SIG-M5 (cell line): Measurements from ENCODE around the gene VSIR.

ENCODE experiments used
- DNase-seq: peaks from one replicate; lab custom pipeline; 2025; lab: John Stamatoyannopoulos, UW

The VSIR gene

DNA sequence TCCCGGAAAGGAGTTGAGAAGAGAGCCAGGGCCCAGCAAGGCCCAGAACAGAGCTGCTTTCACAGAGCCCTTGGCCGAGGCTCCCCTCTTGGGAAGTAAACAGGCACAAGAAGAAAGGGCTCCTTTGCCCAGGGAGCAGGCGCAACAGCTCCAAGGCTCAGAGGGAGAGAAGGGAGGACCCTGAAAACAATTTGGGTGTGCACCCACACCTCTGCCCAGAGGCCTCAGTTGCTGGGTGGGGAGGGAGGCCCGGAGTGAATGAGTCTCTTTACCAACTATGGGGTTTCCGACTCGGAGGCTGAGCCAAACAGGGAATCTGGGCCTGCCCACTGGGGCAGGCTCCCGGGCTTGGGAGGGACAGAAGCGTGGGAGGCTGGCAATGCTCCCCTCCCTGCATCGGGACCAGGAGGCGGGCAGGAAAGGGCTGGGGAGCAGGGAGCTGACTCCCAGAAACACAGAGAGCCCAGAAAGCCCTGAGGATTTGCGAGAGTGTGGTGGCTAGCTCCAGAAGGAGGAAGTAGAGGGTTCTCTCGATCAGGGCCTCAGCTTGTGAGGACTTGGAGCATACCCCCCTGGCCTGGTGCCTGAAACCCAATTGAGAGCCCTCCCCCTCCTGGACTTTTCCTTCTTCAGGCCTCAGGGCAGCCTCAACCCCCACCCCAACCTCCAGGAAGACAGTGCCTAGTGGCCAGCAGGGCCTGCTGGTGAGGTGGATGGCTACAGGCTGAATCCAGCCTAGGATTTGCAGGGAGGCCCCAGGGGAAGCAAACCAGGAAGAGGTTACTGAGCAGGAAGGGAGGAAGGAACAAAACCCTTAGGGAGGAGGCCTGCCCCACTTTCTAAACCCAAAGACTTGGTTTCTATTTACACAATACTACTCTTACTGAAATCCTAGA, 59.9 kb downstream of the VSIR start:
- peak; percentile 54 for DNase-seq

DNA sequence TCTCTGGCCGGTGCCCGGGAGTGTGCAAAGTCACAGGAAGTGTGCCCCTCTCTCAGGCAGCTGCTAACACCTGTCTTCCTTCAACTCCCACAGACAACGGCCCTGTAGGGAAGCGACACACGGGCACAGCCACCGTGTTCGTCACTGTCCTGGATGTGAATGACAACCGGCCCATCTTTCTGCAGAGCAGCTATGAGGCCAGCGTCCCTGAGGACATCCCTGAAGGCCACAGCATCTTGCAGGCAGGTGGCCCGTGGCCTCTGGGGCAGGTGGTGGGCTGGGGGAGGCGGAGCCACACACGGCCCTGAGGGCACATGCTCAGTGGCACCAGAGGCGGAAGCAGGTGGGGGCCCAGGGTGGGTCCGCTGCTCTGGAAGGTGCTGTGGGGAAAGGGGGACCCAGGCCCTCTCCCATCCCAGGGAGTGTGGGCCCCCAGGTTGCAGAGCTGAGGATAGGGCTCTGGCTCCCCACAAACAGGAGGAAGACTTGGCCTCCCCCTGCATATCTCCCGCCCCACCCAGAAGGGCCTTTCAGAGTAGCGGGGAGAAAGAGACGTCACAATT, 60.7 kb downstream of the VSIR start:
- DNase-seq, result no peak

DNA sequence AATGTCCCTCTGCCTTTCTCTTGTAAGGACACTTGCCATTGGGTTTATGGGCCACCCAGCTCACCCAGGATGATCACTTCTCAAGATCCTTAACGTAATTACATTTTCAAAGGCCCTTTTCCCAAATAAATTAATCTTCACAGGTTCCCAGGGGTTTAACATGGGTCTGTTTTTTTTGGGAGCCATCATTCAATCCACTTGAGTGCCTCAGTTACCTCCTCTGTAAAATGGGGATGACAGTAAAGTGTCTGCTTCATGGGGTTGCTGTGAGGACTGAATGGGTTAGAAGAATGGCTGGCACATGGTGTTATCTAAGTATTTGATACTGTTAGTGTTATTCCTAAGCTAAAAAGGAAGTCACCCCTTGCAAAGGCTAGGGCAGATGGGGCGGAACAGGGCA, 61.1 kb downstream of the VSIR start:
- DNase-seq, result no peak

DNA sequence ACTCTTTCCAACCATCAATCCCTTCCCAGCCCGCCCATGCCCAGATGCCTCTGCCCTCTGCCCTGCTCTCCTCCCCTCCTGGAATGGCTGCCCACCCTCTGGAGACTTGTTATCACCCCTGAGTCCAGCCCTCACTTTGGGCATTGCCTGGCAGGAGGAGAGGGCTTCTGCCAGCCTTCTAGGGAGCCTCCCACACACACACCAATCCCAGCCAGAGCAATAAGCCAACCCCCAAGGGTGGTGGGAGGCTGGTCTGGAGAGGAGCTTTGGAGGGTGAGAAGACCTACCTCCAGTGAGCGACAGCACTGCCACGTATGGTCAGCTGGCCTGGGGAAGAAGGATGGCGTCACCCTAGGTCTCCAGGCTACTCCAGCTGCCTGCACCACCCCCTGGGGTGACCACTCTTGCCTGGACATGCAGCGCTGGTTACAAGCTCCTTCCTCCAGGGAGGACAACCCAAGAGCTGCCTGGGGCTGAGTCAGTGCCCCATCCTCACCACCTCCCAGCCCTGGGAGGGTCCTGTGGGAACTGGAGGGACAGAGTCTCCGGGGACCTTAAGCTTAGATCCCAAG, 62.2 kb downstream of the VSIR start:
- DNase-seq, result no peak

DNA sequence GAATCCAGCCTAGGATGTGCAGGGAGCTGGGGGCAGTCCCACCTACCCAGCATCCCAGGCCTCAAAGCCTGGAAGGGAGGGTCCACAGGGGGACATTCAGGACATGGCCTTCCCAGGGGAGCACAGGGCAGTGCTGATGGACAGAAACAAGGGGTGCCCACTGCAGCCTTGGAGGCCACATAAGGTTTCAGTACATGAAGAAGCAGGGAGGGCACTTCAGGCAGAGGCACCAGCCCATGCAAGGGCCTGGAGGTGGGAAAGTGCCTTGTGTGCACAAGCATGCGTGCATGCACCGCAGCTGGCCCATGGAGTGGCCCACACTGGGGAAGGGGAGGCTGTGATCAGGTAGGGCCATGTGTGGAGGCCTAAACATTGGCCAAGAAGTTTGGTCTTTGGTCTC, 62.8 kb downstream of the VSIR start:
- no peak for DNase-seq

DNA sequence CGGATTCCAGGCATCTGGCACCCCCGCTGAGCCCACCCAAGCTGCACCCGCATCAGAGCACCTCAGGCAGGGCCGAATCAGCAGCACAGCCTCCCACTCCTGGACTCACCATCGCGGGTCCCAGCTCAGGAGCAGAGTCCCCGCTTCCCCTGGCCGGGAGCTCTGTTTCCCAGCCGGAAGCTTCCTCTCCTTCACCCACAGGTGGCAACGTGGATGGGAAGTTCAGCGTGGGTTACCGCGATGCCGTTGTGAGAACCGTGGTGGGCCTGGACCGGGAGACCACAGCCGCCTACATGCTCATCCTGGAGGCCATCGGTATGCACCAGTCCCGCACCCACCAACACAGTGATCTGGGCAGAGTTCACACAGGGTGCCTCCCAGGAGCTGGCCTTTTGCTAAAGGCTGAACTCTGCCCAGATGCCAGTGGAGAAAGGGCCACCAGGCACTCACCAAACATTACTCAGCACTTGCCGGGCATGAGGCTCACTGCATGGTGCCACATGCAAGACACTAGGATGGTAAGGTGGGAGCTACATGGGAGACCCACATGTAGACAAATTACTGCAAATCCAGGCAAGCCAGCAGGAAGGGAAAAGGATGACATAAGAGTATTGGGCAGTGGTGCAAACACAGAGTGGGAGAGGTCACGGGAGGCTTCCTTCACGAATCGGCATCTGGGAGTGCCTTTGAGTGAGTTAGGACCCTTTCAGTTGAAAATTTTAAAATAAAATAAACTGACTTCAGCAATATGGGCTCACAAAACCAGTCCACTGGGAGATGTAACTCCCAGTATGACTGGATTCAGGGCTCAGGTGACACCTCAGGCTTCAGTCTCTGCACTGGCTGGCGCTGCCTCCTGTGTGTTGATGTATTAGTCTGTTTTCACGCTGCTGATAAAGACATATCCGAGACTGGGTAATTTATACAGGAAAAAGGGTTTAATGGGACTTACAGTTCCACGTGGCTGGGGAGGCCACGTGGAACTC, 64.1 kb downstream of the VSIR start:
- DNase-seq, result no peak

DNA sequence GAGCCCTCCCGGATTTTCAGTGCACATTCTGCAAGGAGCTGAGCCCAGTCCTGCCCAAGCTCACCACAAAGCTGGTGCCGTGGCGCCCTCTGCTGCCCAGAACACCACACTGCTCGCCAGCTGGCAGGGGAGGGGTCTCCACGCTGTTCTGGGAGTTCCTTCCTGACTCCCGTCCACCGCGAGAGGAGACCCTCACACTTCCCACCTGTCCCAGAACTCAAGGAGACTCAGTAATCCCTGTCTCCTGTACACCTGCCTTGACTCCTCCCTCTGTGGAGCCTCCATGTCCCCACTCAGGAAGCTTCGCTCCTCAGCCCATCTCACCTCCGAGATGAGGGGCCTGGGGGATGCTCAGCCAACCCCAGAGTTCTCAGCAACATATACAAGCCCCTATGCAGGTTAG, 65.0 kb downstream of the VSIR start:
- DNase-seq, result no peak

DNA sequence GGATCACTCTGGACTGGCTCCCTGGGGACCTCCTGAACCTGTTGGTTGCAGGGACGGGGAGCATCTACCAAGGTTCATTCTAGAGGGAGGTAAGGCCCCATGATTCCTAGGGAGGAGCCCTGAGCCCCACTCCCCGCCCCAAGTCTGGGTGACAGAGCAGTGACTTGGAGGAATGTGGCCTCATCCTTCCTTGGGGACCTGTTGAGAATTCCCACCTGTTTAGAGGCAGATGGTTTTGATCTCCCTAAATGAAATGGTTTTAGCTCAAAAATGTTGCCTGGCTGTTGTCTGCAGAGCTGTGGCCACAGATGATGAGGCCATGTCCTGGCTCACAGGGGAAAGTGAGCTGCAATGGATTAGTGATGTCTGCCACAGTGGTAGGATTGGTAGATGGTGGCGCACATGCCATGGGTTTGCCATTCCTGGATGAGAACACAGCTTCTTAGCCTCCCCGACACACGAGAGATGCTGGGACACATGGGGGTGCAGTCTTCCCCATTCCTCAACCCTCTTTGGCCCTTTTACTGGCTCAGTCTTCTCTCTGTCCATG, 66.0 kb downstream of the VSIR start:
- DNase-seq, result no peak

DNA sequence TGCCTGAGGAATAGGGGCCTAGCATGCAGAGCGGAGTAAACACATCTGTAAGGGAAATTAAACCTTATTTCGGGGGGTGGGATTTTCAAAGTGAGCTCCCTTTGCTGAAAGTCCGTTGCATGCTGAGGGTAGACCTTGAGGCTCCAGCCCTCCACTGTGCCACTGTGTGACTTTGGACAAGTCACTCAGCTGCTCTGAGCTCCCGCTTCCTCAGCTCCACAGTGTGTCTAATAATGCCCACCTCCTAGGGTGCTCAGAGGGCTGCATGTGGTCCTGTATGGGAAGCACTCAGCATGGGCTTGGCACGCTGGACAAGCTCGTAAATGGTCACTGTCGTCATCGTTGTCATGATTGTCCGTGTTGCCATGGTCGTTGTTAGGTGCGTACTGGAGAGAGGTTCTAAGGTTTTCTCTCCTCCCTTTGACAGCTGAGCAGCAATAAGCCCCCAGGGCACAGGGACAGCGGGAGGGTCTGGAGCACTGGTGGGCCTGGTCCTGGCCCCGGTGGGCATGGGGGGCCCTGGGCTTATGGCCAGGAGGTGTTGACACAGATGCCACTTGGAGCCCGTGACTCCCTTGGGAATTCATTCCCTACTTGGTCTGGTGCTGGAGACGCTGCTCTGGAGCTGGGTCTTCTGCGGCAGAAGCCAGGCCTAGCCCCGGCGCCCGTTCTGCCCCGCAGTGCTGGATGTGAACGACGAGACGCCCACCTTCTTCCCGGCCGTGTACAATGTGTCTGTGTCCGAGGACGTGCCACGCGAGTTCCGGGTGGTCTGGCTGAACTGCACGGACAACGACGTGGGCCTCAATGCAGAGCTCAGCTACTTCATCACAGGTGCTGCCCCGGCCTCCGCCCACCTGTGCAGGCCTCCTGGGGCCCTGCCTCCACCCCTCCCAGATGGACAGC, 66.9 kb downstream of the VSIR start:
- no peak for DNase-seq

DNA sequence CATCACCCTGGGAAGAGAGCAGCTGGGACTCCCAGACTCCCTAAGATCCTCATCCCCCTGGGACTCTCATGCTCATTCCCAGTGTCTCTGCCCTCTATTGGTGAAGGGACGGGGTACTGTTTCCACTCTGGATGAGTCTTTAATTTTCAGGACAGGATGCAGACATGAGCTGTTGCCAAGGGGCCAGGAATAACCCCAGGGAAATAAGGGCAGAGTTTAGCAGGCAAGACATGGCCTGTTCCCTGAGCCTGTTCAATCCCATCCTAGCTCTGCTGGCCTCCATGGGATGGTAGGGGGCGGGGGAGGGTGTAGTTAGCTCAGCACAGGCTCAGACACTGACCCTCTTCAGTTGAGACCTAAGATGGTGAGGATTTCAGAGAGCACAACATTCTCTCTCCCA, 67.7 kb downstream of the VSIR start:
- no peak for DNase-seq

DNA sequence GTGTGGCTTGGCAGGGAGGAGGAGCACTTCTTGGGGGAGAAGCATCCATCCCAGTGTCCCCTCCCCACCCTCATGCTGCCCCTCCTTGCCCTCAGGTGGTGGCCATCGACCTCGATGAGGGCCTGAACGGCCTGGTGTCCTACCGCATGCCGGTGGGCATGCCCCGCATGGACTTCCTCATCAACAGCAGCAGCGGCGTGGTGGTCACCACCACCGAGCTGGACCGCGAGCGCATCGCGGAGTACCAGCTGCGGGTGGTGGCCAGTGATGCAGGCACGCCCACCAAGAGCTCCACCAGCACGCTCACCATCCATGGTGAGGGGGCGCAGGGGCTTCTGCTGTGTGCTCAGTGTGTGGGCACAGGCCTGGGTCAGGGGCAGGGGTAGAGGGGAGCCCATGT, 68.5 kb downstream of the VSIR start:
- no peak for DNase-seq

DNA sequence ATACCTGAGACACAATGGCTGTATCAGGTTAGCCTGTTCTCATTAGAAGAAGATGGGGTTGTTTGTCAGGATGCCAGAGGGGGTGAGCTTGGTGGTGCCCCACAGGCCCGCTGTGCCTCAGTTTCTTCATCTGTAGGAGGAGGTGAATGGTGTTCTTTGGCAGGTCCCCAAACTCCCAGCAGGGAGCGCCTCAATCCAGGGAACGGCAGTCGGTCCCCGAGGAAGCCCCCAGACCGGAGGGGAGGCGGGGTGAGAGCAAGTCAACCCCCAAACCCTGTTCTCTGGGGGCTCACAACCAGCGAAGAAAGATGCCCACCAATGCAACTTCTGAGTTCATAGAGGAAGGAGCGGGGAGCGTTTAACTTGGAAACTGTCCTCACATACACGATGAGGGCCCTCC, 69.7 kb downstream of the VSIR start:
- no peak for DNase-seq

DNA sequence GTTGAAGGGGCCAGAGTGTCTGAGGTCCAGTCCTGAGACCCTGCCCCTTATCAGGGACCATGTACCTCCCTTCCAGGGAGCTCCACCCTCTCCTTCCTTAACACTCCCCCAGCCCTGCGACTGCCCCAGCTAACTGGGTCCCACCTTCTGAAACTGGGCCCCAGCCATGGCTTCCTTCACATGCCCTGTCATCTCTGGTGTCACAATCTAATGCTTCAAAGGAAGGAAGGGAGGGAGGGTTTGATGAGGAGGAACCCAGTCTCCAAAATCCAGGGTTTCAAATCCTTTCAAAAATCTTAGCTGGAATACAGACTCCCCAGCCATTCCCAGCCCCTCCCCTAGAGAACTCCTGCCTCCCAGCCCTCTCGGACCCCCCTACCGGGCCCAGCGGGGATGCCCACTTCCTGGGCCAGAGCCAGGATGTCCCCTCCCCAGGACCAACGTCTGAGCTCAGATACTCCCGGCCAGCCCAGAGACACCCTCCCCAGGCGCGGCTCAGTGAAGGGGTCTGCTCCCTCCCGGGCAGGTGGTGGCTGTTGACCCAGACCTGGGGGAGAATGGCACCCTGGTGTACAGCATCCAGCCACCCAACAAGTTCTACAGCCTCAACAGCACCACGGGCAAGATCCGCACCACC, 71.7 kb downstream of the VSIR start:
- no peak for DNase-seq

DNA sequence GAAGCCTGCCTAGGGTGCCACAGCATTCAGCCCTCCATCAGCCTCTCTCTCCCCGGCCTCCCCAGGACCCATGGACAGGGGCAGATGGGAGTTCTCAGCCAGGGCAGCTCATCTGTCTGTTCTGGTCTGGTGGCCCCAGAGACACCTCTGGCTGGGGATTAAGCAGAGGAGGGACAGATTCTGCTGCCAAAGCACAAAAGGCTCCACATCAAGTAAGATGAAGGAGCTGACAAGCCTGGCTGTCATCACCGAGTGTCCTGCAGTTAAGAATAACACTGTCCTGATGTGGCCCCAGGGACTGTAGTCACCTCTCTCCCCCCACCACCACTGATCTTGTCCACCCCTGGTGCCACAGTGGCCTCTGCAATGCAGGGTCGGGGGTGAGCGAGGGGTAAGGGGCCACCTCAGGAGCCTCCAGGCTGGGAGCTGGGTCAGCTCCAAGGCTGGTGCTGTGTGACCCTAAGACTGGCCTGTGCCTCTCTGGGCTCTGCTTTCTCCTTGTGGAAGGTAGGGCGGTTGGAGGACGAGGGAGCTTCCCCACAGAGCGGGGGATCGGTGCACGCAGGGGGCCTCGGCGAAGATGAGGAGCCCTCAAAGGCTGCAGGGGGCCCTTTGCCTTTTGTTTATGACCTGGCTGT, 72.5 kb downstream of the VSIR start:
- no peak for DNase-seq

DNA sequence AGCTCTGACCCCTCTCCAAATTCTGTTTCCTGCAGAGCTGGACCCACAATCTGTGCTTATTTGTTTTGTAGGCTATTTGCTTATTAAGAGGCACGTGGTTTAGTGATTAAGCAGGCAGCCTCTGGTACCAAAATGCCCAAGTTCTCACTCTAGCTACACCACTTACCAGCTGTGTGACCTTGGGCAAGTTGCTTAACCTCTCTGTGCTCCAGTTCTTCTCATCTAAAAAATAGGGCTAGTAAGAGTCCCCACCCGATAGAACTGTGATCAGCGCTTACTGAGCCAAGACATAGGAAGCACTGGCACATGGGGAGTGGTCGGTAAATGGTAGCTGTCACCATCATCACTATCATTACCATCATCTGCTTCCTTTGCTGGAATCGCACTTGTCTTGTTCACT, 74.6 kb downstream of the VSIR start:
- DNase-seq, result no peak

DNA sequence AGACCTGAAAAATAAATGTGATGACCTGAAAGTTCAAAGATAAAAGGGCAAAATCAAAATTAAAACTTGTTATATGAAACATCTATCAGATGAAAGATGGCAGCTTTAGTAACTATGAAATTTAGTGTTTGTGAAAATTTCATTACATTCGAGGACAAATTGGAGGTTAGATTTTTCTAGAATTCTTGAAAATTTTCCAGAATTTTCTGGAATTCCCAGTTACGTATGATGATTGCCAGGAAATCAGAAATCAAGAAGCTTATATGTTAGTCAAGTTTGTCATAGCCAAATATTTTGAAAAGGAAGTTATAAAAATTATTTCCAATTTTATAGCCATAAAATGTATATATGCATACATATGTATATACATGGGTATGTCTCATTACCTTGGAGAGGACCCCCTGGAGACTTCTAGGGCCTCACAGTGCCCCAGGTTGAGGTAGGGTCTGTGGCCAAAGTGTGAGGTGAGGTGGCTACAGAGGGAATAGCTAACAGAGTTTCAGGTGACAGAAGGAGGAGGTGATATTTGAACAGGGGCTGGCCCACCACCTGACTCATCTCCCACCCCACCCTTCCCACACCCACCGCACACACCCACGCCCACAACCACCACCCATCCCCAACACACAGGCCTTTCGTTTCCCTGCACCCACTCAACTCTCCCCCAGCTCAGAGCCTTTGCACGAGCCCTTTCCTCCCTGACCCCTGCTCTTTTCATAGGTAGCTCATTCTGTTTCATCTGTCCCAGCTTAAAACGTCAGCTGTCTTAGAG, 75.2 kb downstream of the VSIR start:
- no peak for DNase-seq
